Measurements from ENCODE around the gene MEF2A.

Gene MEF2A

DNA sequence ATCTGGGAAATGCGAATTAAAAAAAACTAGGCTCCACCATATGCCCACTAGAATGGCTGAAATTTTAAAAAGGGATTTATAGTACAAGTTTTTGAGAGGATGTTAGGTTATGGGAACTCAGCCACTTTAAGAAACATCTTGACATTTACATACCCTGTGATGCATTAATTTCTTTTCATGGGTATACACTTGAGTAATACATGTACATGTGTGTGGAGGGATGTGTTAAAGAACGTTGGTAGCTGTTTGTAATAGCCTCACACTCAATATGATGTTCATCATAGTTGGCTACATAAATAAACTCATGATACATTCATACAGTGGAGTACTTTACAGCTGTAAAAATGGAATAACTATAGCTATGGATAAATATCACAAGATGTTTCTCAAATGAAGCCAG, 40.9 kb downstream of the MEF2A start:
- DNase-seq, result no peak

DNA sequence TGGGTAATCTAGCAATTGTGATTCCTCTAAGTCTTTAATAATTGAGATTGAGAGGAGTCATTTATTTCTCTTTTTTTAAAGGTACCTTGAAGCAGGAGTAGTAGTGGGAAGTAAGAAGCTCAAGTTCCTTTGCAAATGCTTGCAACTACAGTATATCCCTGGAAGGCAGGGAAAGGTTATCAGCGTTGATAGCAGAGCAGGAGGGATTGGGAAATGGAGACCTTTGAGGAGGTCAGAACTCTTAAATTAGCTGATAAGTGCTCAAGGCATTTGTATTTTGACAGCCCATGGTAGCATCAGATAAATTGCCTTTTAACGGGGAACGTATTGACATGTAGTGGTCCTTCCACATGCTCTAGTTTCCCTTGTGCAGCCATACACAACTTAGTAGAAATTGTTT, 47.7 kb downstream of the MEF2A start:
- DNase-seq, result no peak

DNA sequence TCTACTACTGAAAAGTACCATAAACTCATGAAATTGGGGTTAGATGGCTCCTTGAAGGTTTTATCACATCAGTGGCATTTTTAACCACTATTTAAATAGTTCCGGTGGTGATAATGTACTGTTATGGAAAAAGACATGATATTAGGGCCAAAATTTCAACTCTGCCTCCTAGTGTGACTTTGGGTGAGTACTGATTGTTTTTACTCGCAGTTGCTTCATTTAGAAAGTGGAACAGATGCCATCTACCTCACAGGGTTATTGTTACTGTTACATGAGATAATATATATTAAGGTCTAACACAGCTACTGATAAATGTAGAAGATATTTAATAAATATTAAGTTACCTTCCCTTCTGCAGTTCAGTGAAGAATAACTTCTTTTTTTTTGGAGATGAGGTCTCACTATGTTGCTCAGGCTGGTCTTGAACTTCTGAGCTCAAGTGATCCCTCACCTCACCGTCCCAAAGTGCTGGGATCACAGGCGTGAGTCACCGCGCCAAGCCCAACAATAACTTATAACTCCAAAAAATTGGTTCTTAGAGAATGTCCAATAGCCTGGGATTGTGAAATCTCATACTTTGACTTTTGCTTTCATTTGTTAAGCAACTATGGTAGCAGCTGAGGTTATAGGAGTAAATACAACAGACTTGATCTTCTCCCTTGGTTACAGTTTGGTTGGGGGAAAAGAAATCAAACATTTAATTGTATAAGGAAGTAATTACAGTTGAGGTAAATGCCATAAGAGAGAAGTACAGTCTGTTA, 48.3 kb downstream of the MEF2A start:
- no peak for DNase-seq

GRCh38 chr15:99614749-99615288, 49.0 kb downstream of the MEF2A start:
- DNase-seq, result no peak

- no peak for DNase-seq
Measured at GRCh38 chr15:99615460-99615859, 49.7 kb downstream of the MEF2A start.

DNA sequence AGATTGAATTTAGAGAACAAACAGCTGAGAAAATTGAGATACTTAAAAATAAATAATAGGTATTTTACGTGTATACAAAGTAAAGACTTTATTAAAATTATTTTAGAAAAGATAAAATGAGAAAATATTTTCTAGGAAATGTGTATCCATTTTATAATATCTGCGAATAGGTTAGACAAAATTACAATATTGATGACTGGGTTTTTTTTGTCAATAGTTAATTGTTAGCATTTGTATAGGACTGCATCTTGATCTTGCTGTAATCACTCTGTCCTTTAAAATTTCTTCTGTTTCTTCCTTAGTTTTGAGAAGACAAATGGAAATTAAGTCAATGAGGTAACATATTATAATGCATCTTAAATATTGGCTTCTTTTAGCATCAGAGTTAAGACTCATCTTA, 50.3 kb downstream of the MEF2A start:
- DNase-seq, result no peak

DNA sequence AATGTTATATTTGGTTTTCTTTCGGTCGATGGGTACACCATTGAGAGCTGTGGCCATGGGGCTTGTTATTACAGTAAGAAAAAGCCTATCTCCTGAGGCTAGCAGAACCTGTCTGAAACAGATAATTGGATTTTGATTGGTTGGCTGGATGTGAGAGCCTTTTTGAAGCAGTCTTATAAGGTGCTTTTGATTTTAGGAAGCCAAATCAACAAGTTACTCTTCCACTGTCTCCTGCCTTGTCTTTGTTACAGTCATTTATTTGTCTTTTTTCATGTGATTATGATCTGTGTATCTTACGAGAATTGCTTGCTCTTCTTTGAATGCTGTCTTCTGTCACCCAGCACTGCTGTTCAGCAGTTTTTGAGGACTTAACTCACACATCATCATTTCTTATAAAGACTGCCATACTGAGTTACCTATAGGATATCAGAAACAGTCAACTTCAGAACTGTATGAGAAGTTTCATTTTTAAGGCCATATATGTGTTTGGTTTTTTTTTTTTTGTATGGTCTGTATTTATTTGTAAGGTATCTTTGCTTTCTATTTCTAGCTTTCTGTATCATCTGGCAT, 51.1 kb downstream of the MEF2A start:
- no peak for DNase-seq

DNA sequence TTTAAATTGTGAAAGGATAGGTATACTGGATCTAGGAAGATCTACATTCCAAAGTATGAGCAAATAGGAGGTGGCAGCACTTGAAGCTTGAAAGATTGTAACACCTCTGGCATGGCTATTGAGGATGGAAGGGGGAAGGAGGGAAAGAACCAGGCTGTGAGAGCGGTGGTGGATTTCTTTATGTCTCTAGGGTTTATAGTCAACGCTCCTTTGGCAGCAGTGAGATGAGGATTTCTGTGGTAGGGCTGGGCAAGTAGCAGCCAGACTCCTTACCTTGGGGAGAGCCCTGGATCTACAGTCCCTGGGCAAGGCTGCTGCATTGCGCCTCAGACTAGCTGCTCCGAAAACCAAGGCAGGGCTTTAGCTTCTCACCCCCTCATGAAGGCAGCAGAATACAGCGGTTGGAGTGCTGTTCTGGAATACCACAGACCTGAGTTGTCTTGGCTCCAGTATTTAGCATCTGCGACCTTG, 53.2 kb downstream of the MEF2A start:
- no peak for DNase-seq

GRCh38 chr15:99619712-99620111, 53.9 kb downstream of the MEF2A start:
- DNase-seq, result no peak

DNA sequence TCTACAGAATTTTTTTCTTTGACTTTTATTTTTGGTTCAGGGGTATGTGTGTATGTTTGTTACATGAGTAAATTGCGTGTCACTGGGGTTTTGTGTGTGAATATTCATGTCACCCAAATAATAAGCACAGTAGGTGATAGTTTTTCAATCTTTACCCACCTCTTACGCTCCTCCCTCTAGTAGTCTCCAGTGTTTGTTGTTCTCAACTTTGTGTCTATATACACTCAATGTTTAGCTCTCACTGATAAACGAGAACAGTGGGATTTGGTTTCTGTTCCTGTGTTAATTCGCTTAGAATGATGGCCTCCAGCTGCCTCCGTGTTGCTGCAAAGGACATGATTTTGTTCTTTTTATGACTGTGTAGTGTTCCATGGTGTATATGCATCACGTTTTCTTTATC, 54.4 kb downstream of the MEF2A start:
- no peak for DNase-seq

DNA sequence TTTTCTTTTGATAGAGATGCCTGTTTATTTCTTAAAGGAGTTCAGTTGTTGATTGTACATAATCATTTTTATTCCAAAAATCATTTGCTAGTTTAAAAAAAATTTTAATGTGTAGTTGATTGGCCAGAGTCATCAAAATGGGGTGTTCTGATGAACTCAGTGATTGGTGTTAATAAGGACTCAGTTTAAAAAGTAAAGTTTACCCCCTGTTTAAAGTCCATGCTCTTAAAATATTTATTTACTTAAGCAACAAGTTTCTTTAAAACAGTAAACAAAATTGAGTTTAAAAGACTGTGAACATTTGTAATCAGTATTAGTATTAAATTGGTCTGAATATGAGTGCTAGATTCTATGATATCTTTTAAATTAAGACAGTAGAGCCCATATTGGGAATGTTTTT, 56.0 kb downstream of the MEF2A start:
- DNase-seq, result no peak

DNA sequence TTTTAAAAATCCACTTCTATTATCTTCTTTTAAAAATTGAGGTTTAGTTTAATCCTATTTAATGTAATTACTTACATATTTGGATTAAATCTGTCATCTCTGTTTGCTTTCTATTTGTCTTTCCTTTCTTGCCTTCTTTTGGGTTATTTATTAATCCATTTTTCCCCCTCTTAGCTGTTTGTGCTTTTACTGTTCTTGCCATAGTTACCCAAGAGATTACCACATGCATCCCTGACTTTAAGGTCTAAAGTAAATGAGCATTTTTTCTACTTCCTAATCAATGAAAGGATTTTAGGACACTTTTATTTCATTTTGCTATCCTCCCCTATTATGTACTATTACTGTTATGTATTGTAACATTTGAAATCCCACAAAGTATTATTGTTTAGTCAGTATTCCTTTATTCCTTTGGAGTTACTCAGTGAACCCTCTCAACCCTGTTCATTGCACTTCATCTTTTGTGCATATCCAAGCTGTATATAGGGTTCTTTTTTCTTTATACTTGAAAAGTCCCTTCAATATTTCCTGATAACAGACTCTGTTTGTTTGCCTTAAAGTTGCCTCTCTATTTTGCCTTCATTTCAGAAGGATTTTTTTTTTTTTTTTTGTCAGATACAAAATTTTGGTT, 62.7 kb downstream of the MEF2A start:
- DNase-seq, result no peak

- no peak for DNase-seq
Measured at GRCh38 chr15:99630607-99631131, 64.9 kb downstream of the MEF2A start.

- DNase-seq, result no peak
Measured at GRCh38 chr15:99631255-99631654, 65.5 kb downstream of the MEF2A start.

DNA sequence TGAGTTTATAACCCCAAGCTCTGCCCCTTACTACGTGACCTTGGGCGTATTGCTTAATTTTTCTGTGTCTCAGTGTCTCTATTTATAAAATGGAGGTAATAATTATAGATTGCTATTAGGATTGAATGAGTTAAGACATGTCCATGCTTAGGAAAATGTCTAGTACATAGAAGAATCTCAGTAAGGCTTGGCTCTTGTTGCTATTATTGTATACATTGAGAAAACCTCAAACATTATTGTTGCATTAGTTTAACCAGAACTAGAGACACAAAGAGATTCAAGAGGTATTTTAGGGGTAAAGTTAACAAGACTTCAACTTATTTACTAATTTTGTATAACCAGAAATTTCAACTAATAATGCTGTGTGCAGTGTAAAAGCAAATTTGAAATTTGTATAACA, 66.7 kb downstream of the MEF2A start:
- no peak for DNase-seq

DNA sequence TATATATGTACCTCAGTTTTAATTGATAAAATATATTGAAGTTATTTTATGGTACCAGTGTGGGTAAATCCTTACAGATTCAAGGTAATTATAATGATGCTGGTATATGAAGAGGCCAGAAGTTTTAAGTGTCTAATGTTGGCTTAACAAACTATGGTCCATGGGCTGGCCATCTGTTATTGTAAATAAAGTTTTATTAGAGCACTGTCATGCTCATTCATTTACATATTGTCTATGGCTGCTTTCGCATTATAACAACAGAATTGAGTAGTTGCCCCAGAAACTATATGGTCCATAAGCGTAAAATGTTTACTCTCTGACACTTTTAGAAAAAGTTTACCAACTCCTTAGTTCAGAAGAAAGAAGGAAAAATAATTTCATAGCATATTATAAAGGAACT, 67.9 kb downstream of the MEF2A start:
- DNase-seq, result no peak

- DNase-seq, result no peak
Measured at GRCh38 chr15:99634576-99634975, 68.8 kb downstream of the MEF2A start.

DNA sequence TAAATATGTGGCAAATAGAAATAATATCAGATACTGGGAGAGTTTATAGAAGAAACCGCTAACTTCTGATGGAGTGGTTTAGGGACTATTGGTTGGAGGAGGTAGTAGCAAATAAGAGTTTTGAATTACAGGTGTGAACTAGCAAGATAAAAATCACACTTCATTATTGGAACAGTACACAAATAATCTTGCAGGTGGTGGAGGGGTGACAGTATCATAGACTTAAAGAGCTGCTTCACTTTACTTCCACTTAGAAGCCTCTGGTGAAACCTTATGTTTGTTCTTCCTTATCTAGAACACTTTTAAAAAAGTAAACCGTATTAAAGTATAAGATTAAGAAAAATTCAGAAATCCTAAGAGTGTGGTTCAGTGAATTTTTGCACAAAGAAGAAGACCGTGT, 69.4 kb downstream of the MEF2A start:
- no peak for DNase-seq

DNA sequence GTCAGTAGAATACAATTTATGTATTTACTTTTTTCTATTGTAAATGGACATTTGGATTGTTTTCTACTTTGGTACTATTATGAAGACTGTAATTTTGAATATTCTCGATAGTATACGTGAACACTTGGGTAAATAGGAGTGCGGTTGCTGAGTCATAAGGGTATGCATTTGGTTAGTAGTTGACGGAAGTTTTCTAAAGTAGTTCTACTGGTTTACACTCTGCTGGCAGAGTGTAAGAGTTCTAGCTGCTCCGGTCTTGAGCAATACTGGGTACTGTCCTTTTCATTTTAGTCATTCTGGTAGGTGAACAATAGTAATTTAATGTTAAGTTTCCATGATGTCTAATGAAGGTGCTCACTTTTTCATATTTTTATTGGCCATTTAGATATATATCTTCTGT, 70.0 kb downstream of the MEF2A start:
- no peak for DNase-seq

DNA sequence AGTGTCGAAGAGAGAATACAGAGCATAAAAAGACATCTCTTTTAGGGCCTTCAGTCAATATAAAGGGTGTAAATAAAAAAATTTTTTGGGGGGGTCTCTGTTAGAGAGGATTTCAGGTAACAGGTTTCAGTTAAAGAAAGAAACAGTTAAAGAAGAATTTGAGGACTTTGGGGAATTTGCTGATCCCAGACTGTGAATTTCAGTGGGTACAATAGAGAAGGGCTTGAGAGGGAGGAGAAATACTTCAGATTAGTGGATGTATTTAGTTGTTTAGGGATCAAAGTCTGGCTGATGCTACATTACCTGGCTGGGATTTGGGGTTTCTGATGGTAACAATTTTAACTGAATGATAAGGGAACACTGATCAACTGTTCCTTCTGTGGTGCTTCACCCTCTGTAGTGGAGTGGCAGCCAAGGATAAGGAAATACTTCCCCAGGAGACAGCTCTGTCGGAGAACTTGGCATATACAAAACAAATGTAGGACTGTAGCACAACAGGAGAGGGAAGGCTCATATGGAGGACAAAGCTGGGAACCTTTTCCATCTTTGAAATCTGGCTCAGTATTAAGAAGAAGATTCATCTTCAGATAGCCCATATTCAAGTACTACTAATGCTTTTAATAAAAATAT, 79.2 kb downstream of the MEF2A start:
- DNase-seq, result no peak

DNA sequence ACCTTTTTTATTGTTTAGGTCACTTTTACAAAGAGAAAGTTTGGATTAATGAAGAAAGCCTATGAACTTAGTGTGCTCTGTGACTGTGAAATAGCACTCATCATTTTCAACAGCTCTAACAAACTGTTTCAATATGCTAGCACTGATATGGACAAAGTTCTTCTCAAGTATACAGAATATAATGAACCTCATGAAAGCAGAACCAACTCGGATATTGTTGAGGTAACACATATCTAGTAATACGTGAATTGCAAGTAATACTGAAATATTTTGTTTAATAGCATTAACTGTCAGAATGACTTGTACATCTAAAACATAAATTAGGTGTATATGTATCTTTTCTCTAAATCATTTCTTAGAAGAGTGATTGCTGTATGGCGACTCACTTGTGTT, 79.8 kb downstream of the MEF2A start:
- no peak for DNase-seq

DNA sequence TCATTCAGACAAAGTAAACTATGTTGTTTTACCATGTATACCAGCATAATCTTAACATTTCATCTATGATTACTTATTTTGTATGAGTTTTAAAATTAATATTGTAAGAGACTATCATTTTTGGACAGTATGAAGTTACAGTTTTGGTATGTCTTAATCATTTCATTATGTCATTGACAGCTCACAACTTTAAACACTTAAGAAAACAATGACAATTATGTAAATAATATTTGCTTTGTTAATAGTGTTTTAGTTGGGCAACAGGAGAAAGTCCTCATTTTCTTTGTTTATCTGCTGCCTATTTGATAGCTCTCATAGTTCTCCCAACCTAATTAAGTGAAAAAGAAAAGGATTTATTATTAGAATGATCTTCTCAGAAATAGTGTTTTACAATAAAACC, 80.2 kb downstream of the MEF2A start:
- DNase-seq, result no peak

DNA sequence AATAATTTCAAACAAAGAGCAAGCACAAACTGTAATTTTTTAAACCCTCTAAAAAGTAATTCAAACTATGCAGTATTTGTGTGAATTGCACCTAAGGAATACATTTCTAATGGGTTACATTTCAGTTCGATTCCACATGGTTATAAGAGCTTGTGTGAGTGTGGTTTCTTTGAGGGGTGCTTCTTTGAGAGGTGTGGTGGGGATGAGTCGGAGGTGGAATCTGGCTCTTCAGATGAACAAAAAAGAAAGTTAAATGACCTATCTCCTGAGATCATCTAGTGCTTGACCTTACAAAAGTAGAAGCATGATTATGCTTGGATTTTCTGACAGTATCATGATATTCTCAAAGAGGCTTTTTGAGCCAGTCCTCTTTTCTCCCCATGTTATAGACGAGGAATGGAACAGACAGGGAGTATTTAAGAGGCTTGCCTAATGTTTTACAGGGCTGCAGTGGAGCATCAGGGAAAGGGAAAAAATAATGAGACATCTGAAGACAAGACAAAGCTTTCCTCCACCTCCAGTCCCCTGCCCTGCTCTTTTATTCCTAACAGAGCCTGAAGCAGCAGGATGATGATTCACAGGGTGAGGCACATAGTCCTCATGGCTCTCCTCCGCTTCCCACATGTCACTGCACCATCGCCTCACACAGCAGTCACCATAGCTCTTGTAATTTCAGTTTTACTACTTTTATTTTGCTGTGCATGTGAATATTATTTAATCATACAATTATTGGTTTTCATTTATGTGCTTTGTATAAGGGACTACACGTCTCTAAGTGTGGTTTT, 85.4 kb downstream of the MEF2A start:
- DNase-seq, result no peak
